GM18870 (cell line): ENCODE measurements around the gene RDM1.

Experiments used
- ATAC-seq: cut with Tn5 transposase; IDR thresholded peaks from one replicate; pipeline ENCODE4 v1.9.1; 2021; ENCODE audit warnings: moderate library complexity; ENCODE audit not compliant: unreplicated experiment

The RDM1 gene

GRCh38 chr17:35934760-35935159 lies 4.2 kb upstream of the RDM1 start:
- no peak for ATAC-seq

- ATAC-seq = no peak
Measured at GRCh38 chr17:35932586-35932985, 2.0 kb upstream of the RDM1 start.

GRCh38 chr17:35931794-35932425 lies 1.3 kb upstream of the RDM1 start:
- no peak for ATAC-seq

- ATAC-seq = no peak
Measured at GRCh38 chr17:35927714-35928113, 2.9 kb downstream of the RDM1 start.

- no peak for ATAC-seq
Measured at GRCh38 chr17:35923609-35924114, 6.9 kb downstream of the RDM1 start.

GRCh38 chr17:35920229-35920628 lies 10.3 kb downstream of the RDM1 start:
- ATAC-seq = no peak

- ATAC-seq = no peak
Measured at GRCh38 chr17:35918665-35919064, 11.9 kb downstream of the RDM1 start.

- ATAC-seq = no peak
Measured at GRCh38 chr17:35917519-35918213, 12.9 kb downstream of the RDM1 start.

GRCh38 chr17:35915153-35915964 lies 15.2 kb downstream of the RDM1 start:
- no peak for ATAC-seq

GRCh38 chr17:35914354-35914753 lies 16.2 kb downstream of the RDM1 start:
- no peak for ATAC-seq

GRCh38 chr17:35913609-35914008 lies 17.0 kb downstream of the RDM1 start:
- no peak for ATAC-seq

- ATAC-seq = no peak
Measured at GRCh38 chr17:35912942-35913341, 17.6 kb downstream of the RDM1 start.

GRCh38 chr17:35912339-35912912 lies 18.1 kb downstream of the RDM1 start:
- ATAC-seq = no peak

- no peak for ATAC-seq
Measured at GRCh38 chr17:35909408-35909807, 21.2 kb downstream of the RDM1 start.

- ATAC-seq = no peak
Measured at GRCh38 chr17:35907691-35908090, 22.9 kb downstream of the RDM1 start.

GRCh38 chr17:35906926-35907637 lies 23.5 kb downstream of the RDM1 start:
- no peak for ATAC-seq

- no peak for ATAC-seq
Measured at GRCh38 chr17:35906191-35906925, 24.2 kb downstream of the RDM1 start.

GRCh38 chr17:35903451-35903850 lies 27.1 kb downstream of the RDM1 start:
- ATAC-seq = no peak

- no peak for ATAC-seq
Measured at GRCh38 chr17:35901631-35902175, 28.9 kb downstream of the RDM1 start.
